GM21528 (cell line): ENCODE data around the gene PTEN.
A peak's percentile ranks its signal among the peaks of the same experiment; 100 is the strongest.
"Not testable (repeated sequence)": the region's sequence is repeated elsewhere in the genome, so short reads cannot be mapped to it uniquely, and the experiment has no call there.

ENCODE experiments used
- ATAC-seq: cut with Tn5 transposase; IDR thresholded peaks from one replicate; pipeline ENCODE4 v1.9.1; 2021; ENCODE audit warnings: mild to moderate bottlenecking, moderate library complexity; ENCODE audit not compliant: unreplicated experiment, low FRiP score

The PTEN gene

DNA sequence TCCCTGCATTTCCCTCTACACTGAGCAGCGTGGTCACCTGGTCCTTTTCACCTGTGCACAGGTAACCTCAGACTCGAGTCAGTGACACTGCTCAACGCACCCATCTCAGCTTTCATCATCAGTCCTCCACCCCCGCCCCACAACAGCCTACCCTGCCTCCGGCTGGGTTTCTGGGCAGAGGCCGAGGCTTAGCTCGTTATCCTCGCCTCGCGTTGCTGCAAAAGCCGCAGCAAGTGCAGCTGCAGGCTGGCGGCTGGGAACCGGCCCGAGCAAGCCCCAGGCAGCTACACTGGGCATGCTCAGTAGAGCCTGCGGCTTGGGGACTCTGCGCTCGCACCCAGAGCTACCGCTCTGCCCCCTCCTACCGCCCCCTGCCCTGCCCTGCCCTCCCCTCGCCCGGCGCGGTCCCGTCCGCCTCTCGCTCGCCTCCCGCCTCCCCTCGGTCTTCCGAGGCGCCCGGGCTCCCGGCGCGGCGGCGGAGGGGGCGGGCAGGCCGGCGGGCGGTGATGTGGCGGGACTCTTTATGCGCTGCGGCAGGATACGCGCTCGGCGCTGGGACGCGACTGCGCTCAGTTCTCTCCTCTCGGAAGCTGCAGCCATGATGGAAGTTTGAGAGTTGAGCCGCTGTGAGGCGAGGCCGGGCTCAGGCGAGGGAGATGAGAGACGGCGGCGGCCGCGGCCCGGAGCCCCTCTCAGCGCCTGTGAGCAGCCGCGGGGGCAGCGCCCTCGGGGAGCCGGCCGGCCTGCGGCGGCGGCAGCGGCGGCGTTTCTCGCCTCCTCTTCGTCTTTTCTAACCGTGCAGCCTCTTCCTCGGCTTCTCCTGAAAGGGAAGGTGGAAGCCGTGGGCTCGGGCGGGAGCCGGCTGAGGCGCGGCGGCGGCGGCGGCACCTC is at the start of gene PTEN, which contains the start of gene KLLN:
Gene PTEN, plus strand, starts transcription at position 573 of the 891 bp plus-strand sequence. CDS start 845 bp downstream, outside the sequence.
Gene KLLN, minus strand, starts transcription at position 481 of the 891 bp plus-strand sequence. CDS start 1,046 bp downstream, outside the sequence.
- peak; percentile 31 for ATAC-seq

DNA sequence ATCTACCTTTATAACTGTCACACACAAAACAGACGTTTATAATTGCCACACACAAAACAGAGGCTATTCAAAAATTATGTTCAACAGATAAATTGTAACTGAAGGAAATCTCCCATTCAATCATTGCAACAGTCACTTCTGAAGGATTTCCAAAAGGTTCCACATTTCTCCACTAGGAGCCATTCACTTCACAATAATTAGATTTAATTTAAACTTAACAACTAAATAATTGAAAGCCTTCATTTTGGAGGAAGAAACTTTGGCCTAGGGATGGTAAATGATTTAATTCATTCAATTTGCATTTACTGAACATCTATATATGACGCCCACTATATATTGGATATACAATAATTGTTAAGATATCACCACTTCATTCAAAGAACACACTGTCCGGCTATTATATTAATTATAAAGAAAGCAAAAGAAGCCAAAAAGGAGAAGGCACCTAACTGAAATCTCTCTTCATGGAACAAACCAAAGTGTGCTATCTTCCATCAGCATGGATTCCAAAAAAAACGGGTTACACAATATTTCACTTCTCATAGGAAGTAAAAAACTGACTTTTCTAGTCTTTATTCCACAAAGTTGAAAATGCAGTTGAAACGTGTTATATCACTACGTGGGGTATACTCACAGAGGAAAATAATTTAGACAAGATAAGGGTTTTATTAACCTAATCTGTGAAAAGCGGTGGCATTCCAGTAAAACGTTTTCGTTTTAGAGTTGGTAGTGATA is 47.1 kb upstream of the PTEN start:
- ATAC-seq, result no peak

DNA sequence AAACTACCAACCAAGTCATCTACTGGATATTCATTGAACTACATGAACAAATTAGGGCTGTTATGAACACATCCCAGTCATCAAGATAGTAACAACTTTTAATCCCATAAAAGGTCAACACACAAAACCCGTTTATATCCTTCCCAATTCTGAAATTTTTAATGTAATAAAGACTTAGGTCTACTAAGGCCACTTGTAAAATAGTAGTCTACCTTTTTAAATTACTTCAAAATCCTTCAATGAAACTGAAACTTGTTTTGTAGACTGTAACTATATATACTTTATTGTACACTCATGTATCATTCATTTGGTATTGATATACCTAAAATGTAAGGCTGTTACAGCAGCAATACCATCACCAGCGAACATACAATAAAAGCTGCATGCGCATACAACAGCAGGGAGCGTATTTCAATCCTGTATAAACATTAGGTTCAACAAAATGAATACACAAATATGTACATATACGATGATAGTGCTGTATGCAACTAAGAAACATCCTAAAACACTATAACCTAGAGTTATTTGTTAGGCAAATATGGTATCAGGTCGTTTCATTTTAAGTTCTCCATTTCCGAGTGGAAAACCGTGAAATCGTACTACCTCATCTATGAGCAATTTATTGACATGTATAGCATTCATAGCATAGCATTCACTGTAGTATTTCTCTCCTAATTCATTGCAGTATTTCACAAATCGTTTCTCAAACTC is 46.4 kb upstream of the PTEN start:
- no peak for ATAC-seq

DNA sequence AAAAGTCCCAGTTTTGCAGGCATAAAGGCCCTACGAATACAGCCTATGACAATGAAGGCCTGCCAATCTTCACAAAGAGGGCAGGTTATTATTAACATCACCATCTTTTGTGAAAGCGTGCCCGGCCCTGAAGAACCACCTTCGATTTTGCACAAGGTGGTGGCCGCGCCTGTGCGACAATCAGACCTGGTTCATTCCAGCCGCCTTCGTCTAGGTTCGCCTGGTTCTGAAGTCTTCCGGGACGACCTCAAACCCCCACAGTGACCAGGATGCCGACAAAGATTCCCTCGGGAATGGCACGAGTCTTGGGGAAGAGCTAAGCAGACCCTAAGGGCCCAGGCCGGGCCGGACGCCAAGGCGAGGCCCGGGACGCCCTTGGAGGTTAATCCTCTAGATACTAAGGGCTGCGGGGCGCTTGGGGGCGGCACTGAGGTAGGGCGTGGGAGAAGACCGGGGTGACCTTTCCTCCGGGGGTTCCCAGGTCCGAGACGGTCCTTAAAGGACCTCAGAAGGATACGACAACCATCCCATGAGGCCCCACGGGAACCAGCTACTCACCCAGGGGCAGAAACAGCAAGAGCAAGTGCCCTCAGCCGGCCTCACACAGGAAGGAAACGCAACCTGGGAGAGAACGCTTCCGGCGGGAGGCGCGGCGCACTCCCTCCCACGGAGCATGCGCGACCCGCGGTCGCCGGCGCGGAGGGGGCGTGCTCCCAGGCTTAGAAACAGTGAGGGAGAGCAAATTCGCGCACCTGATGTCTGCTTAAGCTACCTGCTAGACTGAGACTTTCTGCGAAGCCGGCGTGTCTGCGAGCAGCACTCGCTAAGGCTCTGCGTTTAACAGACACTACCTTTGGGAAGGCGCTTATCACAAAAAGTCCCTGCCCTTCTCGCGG is 45.6 kb upstream of the PTEN start, which contains the start of gene ATAD1:
Gene ATAD1, minus strand, starts transcription at position 618 of the 896 bp plus-strand sequence. CDS start 3,627 bp downstream, outside the sequence.
- ATAC-seq, result peak; percentile 79

DNA sequence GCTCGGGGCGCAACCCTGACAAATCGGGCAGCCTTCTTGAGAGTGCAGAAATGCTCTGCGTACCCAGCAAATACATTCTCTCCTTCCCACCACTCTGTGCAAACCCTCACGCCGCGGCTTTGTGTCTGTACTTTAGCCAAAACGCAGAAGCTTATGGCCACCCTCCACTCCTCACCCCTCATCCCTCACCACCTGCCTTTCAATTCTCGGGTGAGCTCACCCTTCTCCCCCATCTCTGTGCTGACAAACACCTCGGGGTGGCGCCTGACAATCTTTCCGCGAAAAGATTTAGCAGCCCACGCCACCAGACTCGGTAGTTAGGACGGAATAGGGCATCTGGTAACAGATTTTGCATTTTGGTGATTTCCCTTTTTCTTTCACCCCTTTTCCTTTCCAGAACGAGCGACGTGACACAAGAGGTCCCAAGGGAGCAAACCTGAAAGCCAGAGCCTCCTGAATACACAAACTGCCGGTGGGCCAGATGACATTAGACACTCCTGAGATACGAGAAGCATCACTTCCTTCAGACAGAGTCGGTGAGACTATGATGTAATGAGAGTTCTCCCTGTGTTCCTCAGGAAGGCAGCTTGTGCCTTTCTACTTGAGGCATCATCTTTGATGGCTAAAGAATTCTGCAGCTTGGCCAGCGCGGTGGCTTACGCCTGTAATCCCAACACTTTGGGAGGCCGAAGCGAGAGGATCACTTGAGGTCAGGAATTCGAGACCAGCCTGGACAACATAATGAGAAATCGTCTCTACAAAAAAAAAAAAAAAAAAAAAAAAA is 44.7 kb upstream of the PTEN start:
- ATAC-seq, result peak; percentile 65

DNA sequence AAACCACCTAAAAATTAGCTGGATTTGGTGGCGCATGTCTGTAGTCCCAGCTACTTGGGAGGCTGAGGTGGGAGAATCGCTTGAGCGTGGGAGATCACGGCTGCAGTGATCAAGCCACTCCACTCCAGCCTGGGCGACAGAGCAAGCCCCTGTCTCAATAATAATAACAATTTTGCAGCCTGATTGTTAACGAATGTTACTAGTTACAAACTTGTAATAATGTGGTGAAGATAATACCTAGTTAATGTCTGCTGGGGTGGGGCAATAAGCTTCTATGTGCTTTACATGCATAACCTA is 44.2 kb upstream of the PTEN start:
- no peak for ATAC-seq

DNA sequence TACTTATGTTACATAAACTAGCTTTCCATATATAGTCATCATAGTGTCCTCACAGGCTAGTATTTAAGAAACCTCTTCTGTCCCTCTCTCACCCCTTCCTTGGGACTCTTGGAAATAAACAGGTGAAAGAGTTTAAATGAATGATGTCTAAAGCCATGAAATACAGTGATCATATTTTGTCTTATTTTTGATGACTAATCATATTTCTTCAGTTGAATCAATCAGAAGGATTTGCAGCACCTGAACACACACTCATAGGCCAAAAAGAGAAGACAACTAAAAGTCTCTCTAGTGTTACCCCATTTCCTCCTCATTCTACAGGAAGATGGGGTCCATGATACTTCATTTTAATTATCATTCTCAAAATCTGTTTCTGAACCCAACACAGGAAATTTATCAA is 36.8 kb upstream of the PTEN start:
- no peak for ATAC-seq

DNA sequence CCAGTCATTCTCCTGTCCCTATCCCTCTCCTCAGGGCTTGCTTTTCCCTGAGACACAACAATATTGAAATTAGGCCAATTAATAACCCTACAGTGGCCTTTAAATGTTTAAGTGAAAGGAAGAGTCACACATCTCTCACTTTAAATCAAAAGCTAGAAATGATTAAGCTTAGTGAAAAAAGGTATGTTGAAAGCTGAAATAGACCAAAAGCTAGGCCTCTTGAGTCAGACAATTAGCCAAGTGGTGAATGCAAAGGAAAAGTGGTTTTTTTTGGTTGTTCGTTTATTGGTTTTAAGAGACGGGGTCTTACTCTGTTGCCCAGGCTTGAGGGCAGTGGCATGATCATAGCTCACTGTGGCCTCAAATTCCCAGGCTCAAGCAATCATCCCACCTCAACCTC is 35.7 kb upstream of the PTEN start:
- no peak for ATAC-seq

DNA sequence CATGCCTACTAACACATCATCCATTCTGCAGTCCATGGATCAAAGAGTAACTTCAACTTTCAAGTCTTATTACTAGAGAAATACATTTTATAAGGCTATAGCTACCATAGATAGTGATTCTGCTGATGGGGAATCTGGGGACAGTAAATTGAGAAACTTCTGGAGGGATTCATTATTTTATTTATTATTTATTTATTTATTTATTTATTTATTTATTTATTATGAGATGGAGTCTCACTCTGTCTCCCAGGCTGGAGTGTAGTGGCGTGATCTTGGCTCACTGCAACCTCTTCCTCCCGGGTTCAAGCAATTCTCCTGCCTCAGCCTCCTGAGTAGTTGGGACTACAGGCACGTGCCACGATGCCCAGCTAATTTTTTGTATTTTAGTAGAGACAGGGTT is 34.4 kb upstream of the PTEN start:
- ATAC-seq, result not testable (repeated sequence)

DNA sequence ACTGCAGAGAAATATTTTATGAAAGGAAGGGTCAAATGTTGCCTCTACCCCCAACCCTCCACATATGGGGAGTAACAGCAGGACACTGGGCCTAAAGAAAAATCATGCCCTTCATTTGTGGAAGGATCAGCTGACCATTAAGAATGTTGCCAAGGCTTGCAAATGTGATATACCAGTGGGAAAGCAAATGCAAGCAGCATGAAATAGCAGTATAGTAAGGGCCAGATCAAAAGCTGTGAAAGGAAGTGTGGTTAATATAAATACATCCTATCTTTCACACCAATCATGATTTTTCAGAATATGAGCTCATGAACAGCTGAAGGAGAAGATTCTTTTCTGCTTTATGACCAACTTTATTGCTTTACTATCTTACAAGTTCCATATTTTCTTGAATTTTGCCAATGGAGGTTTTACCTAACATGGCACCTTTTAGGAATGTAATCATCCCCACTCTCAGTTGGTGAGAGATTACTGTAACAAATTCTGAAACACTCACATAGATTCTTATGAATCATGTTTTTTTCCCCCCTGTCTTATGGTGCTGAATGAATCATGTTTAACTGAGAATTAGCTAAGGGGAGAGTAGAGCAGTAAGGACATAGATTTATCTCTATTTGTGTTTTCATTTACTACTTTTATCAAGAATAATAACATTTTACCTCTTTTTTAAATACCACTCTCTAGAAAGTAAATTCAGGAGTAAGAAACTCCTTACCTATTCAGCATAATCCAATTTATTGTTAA is 33.3 kb upstream of the PTEN start:
- ATAC-seq, result no peak

DNA sequence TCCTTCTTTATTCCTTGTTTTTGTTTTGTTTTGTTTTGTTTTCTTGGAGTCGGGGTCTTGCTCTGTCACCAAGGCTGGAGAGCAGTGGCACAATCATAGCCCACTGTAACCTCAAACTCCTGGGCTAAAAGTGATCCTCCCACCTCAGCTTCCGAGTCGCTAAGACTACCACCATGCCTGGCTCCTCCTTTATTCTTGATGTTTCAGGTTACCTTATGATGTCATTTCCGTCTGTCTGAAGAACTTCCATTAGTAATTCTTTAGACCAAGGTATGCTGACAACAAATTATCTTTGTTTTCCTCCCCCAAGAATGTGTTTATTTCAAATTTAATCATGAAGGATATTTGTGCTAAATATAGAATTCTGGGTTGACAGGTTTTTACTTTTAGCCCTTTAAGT is 27.3 kb upstream of the PTEN start:
- no peak for ATAC-seq

DNA sequence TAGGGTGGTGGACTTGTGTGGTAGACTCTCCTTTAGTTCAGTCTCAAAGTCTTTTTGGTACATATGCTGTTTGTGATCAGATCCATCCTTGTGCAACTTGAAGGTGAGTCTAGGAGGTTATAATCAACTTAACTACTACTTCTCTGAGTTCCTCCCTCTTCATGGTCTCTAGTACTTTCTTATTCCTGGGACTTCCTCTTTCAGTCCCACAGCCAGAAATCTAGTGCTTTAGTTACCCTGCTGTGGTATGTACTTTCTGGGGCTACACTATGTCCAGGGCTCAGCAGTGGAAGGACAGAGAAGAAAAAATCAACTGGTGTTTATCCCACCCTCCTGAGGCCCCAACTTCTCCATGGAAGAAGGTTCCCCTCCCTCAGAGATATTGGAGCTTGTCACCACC is 26.0 kb upstream of the PTEN start:
- no peak for ATAC-seq

DNA sequence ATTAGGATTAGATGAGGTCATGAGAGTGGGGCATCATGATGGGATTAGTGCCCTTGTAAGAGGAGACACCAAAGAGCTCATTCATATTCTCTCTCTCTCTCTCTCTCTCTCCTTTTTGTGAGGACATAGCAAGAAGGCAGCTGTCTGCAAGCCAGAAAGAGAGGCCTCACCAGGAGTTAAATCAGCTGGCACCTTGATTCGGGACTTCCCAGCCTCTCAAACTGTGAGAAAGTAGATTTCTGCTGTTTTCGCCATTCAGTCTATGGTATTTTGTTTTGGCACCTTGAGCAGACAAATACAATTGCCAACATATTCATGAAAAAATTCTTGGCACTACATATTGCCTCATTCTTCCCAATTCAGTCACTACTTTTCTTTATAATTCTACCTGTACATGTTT is 24.8 kb upstream of the PTEN start:
- no peak for ATAC-seq

DNA sequence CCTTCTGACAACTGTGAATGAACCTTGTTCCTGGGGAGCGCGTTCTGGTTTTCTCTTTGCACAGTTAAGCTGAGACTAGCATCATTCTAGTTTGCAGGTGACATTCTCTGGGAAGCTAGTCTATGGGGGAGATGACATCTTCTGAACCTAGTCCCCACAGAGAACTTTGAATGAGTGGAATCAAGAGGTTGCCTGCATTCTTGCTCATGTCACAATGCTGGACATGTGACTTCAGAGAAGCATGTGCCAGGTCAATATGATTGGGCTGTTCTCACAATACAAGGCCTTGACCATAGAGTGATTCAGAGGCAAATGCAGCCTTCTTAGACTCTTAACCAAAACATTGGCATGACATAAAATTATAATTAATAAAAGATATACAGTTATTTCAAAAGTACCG is 22.2 kb upstream of the PTEN start:
- no peak for ATAC-seq

DNA sequence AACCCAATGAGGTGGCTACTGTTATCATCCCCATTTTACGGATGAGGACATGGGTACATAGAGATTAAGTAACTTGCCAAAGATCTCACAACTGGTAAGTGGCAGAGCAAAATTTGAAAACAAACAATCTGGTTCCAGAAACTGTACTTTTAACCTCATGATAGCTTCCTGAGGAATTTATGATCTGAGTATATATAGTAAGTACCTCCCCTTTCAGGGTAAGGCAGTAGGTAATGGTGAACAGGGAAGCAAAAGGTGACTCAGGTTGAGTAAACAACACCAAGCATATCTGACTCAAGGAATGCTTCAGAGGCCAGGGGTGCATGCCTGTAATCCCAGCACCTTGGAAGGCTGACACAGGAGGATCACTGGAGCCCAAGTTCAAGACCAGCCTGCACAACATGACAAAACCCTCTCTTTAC is 21.2 kb upstream of the PTEN start:
- no peak for ATAC-seq

DNA sequence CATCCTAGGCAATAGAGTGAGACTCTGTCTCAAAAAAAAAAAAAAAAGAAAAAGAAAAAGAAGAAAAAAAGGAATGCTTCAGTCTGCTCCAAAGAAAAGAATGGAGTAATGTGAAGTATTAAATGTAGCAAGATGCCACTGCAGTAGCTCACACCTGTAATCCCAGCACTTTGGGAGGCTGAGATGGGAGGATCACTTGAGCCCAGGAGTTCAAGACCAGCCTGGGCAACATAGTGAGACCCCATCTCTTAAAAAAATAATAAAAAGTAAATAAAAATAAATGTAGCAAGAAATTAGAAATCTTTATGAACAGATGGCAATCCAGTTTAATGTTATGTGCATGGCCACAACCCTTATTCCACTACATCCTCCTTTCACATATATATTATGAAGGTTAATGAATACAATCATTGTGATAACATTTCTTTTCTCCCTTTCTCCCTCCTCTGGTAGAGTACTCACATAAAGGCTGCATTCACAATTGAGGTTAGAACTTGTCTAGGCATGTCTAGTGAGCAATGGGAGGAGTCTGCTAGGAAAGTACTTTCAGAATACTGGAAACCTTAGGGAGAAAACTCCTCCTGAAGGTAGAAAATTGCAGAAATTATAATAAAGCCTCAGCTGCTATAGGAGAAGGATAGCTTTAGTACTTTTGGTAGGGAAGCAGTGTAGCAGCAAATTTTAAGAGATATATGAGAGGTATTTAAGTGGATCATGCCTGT is 20.5 kb upstream of the PTEN start:
- ATAC-seq, result no peak

DNA sequence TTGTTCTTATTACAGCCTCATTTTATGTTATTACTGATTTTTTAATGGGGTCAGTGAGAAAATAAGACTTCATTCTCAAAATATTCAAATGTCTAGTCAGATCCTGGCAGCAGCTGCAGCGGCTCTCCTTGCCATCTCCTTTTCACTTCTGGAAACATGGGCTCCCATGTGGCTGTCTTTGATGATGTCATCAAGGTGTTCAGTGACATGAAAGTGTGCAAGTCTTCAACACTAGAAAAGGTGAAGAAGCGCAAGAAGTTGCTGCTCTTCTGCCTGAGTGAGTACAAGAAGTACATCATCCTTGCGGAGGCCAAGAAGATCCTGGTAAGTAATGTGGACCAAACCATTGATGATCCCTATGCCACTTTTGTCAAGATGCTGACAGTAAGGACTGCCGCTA is 19.7 kb upstream of the PTEN start:
- no peak for ATAC-seq
